ENCODE measurements around the gene C2orf76. TPM values are rescaled to one million over a fixed set of nuclear protein-coding genes. Genes with fewer than 3 reads are reported as not detected.

The C2orf76 gene
- total RNA-seq, 4 donors from 2014 or later: 6.8 to 32.4 (median 15.3) TPM

DNA sequence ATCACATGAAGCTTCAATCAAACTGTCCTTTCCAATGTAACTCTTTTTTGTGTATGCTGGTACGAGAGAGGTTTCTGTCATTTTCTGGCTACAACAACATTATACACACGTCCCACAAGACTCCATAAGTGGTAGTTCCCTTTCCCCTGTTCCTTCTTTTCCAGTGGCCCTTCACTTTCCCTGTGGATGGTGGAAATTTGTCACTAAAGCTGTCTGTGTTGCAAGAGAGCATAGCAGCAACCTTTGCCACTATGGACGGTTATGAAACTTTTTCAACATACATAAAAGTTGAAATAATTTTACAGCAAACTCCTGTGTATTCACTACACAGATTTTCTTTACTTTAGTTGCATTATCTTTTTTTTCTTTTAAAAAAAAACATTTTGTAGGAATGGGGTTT lies 18.8 kb upstream of the C2orf76 start:
- TF ChIP-seq CTCF (IDR thresholded peaks at IDR 0.05; ENCODE audit: low read depth): no peak

DNA sequence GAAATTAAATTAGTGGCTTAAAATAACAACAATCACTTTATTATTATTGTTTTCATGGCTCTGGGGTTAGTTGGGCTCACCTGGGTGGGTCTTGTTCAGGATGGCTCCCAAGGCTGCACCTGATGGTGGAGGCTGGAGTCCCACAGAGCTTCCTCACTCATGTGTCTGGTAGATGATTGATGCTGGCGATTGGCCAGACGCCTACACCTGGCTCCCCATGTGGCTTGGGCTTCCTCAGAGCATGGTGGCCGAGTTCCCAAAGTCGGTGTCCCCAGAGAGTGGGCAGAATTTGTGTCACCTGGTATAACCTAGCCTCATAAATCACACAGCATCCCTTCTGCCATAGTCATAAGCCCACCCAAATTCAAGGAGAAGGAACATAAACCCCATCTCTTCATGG lies 18.3 kb upstream of the C2orf76 start:
- TF ChIP-seq CTCF (IDR thresholded peaks at IDR 0.05; ENCODE audit: low read depth): no peak

DNA sequence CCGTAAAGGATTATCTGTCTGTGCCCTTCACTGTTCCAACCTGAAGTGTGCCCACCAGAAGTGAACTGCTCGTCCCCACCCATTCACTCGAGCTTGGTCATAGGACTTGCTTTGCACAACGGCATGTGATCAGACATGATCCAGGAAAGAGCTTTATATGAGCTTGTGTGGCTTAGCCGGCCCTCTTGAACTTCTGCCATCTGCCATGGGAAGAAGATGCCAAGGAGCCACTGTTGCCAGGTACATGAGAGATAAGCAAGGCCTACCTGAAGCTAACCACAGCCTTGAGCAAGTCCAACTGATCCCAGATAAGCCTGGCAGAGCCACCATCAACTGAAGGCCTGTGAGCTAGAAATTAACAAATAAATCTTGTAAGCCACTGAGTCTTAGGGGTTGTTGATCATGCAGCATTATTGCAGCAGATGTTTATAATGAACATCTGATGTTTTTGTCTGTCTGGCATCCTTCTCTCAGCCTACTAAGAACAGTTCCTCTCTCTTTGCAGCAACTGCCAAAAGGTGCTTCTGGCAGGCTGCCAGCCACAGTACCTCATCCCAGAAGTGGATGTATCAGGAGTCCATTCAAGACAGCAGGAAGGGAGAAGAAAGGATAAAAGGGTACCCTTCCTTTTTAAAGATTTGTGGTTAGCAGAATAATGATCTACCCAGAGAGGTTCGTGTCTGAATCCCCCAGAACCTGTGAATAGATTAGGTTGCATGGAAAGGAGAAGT lies 16.9 kb upstream of the C2orf76 start:
- no peak for TF ChIP-seq CTCF (IDR thresholded peaks at IDR 0.05; ENCODE audit: low read depth)

GRCh38 chr2:119378566-119378965 lies 11.9 kb upstream of the C2orf76 start:
- TF ChIP-seq CTCF (IDR thresholded peaks at IDR 0.05; ENCODE audit: low read depth): no peak

GRCh38 chr2:119377993-119378345 lies 11.3 kb upstream of the C2orf76 start:
- TF ChIP-seq CTCF (IDR thresholded peaks at IDR 0.05; ENCODE audit: low read depth): no peak

- no peak for TF ChIP-seq CTCF (IDR thresholded peaks at IDR 0.05; ENCODE audit: low read depth)
Observed at GRCh38 chr2:119377294-119377992, 10.8 kb upstream of the C2orf76 start.

- TF ChIP-seq CTCF (IDR thresholded peaks at IDR 0.05; ENCODE audit: low read depth): no peak
Observed at GRCh38 chr2:119376810-119377209, 10.2 kb upstream of the C2orf76 start.
